ENCODE results near the gene VPS18. TPM values are rescaled to one million over a fixed set of nuclear protein-coding genes. Genes with fewer than 3 reads are reported as not detected.

Gene VPS18, protein sequence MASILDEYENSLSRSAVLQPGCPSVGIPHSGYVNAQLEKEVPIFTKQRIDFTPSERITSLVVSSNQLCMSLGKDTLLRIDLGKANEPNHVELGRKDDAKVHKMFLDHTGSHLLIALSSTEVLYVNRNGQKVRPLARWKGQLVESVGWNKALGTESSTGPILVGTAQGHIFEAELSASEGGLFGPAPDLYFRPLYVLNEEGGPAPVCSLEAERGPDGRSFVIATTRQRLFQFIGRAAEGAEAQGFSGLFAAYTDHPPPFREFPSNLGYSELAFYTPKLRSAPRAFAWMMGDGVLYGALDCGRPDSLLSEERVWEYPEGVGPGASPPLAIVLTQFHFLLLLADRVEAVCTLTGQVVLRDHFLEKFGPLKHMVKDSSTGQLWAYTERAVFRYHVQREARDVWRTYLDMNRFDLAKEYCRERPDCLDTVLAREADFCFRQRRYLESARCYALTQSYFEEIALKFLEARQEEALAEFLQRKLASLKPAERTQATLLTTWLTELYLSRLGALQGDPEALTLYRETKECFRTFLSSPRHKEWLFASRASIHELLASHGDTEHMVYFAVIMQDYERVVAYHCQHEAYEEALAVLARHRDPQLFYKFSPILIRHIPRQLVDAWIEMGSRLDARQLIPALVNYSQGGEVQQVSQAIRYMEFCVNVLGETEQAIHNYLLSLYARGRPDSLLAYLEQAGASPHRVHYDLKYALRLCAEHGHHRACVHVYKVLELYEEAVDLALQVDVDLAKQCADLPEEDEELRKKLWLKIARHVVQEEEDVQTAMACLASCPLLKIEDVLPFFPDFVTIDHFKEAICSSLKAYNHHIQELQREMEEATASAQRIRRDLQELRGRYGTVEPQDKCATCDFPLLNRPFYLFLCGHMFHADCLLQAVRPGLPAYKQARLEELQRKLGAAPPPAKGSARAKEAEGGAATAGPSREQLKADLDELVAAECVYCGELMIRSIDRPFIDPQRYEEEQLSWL
- 10 to 100 TPM; 15.0 to 24.9 (median 19.7) TPM for total RNA-seq

- H3K4me3 ChIP-seq, result peak within 1 kb of the TSS; percentile 91
- DNase-seq (ENCODE audit: low spot score in 2 of 2), result peak; percentile 99
- no peaks in the 10 kb centered on the region for H3K27me3 ChIP-seq
- no peaks in the 10 kb centered on the region for H3K9me3 ChIP-seq
- peaks cover 20% of the 10 kb centered on the region for H3K36me3 ChIP-seq
- 3% methylated on average over 28 of the region's 55 CpGs for WGBS
- peaks cover 24% of the 10 kb centered on the region for H3K4me1 ChIP-seq
- TF ChIP-seq EP300 (IDR thresholded peaks at IDR 0.05) (no peak), POLR2AphosphoS5 (IDR thresholded peaks at IDR 0.05) (peak in 2 of 3 donors; percentile 72 to 91), CTCF (IDR thresholded peaks at IDR 0.05) (peak; percentile 97 to 99), POLR2A (IDR thresholded peaks at IDR 0.05) (peak in 1 of 2 donors; percentile 10)
- peak within 1 kb of the TSS; percentile 92 for H3K27ac ChIP-seq
These were observed at the start of gene VPS18 for GRCh38 chr15:40893733-40894680. TSS of gene VPS18 (plus strand) at chr15:40894450. CDS start at chr15:40894769, 319 bp downstream.

GRCh38 chr15:40844696-40845030 is 49.6 kb upstream of the VPS18 start:
- WGBS, result 5% methylated on average over 17 of the region's 28 CpGs
- no peak for DNase-seq (ENCODE audit: low spot score in 2 of 2)
- no peaks in the 10 kb centered on the region for H3K27me3 ChIP-seq
- TF ChIP-seq EP300 (IDR thresholded peaks at IDR 0.05) (no peak), POLR2A (IDR thresholded peaks at IDR 0.05) (no peak), CTCF (IDR thresholded peaks at IDR 0.05) (no peak), POLR2AphosphoS5 (IDR thresholded peaks at IDR 0.05) (no peak)
- no peaks in the 10 kb centered on the region for H3K9me3 ChIP-seq
- H3K4me3 ChIP-seq, result peak overlapping the region; percentile 58
- no peaks in the 10 kb centered on the region for H3K36me3 ChIP-seq
- H3K4me1 ChIP-seq, result peaks cover 51% of the 10 kb centered on the region
- peak overlapping the region; percentile 90 for H3K27ac ChIP-seq

DNA sequence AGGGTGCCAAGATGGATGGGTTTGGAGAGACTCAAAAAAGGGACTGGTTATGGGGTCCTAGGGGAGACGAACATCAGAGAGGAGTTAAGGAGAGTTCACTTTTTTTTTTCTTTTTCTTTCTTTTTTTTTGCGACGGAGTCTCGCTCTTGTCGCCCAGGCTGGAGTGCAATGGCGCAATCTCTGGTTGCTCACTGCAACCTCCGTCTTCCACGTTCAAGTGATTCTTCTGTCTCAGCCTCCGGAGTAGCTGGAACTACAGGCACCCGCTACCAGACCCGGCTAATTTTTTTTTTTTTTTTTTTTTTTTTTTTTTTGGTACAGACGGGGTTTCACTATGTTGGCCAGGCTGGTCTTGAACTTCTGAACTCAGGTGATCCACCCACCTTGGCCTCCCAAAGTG is 49.2 kb upstream of the VPS18 start:
- Histone ChIP-seq H3K36me3 (no peaks in the 10 kb centered on the region), H3K9me3 (no peaks in the 10 kb centered on the region), H3K27ac (peak overlapping the region; percentile 90), H3K27me3 (no peaks in the 10 kb centered on the region), H3K4me1 (peaks cover 51% of the 10 kb centered on the region), H3K4me3 (peak overlapping the region; percentile 58)
- DNase-seq (ENCODE audit: low spot score in 2 of 2), result no peak
- TF ChIP-seq CTCF (IDR thresholded peaks at IDR 0.05), result no peak
- no peak for TF ChIP-seq POLR2AphosphoS5 (IDR thresholded peaks at IDR 0.05)
- no peak for TF ChIP-seq EP300 (IDR thresholded peaks at IDR 0.05)
- no peak for TF ChIP-seq POLR2A (IDR thresholded peaks at IDR 0.05)
- 34% methylated on average over 12 of the region's 12 CpGs for WGBS

- Histone ChIP-seq H3K27me3 (no peaks in the 10 kb centered on the region), H3K4me3 (peak overlapping the region; percentile 58), H3K36me3 (peaks cover 6% of the 10 kb centered on the region), H3K27ac (peak overlapping the region; percentile 90), H3K4me1 (peaks cover 51% of the 10 kb centered on the region), H3K9me3 (no peaks in the 10 kb centered on the region)
- TF ChIP-seq EP300 (IDR thresholded peaks at IDR 0.05), result no peak
- no peak for TF ChIP-seq CTCF (IDR thresholded peaks at IDR 0.05)
- no peak for TF ChIP-seq POLR2AphosphoS5 (IDR thresholded peaks at IDR 0.05)
- TF ChIP-seq POLR2A (IDR thresholded peaks at IDR 0.05), result no peak
- no peak for DNase-seq (ENCODE audit: low spot score in 2 of 2)
- WGBS, result 57% methylated on average over 8 of the region's 8 CpGs
These were observed 48.6 kb upstream of the VPS18 start for GRCh38 chr15:40845511-40846284.
